Prostate gland (tissue), 2 donors: ENCODE measurements around the gene ZNF397.

ENCODE experiments used
- POLR2A ChIP-seq: fragments of 450-650 bp; IDR thresholded peaks from one replicate; pipeline ENCODE4 v1.6.1; 2016; ENCODE audit warnings: antibody characterized with exemption, mild to moderate bottlenecking
- POLR2AphosphoS5 ChIP-seq: sonication (generic); formaldehyde crosslinking; IDR thresholded peaks from one replicate; pipeline ENCODE4 v1.6.1; 2017; ENCODE audit warnings: antibody characterized with exemption
- TF ChIP-seq, protein P1 (sequence below), 4 experiments: fragments of 200-600 bp in 2 of 4; fragments of 450-650 bp in 2 of 4; sonication (generic) in 2 of 4; IDR thresholded peaks; 1 replicate in 3 of 4; 2 replicates in 1 of 4; pipeline ENCODE4 v1.5.1; 2016 to 2019; ENCODE audit warnings: antibody characterized with exemption in 4 of 4, mild to moderate bottlenecking in 2 of 4, moderate library complexity in 2 of 4

DNA sequence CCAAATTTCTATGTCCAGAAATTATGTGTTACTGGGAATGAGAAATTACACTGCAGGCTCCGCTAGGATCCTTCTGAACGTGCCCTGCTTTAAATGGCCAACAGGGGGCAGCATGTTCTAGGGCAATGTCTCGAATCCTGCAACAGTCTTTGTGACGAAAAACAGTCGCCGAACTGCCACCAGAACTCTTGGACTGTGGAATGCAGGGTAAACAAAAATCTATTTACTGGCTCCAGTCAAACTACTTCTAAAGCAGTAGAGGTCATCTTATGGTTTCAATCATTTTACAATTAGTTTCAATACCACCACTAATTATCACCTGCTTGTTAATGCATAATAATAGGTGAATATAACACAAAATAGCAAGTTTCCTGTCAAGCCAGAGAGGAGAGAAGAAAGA is 9.8 kb upstream of the ZNF397 start:
- TF ChIP-seq, protein P1, sequence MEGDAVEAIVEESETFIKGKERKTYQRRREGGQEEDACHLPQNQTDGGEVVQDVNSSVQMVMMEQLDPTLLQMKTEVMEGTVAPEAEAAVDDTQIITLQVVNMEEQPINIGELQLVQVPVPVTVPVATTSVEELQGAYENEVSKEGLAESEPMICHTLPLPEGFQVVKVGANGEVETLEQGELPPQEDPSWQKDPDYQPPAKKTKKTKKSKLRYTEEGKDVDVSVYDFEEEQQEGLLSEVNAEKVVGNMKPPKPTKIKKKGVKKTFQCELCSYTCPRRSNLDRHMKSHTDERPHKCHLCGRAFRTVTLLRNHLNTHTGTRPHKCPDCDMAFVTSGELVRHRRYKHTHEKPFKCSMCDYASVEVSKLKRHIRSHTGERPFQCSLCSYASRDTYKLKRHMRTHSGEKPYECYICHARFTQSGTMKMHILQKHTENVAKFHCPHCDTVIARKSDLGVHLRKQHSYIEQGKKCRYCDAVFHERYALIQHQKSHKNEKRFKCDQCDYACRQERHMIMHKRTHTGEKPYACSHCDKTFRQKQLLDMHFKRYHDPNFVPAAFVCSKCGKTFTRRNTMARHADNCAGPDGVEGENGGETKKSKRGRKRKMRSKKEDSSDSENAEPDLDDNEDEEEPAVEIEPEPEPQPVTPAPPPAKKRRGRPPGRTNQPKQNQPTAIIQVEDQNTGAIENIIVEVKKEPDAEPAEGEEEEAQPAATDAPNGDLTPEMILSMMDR (IDR thresholded peaks at IDR 0.05) = peak; percentile 79 to 90 (median 86)
- peak; percentile 63 for TF ChIP-seq POLR2AphosphoS5
- TF ChIP-seq POLR2A = no peak
